ENCODE data around the gene BACH1. TPM values are rescaled to one million over a fixed set of nuclear protein-coding genes. Genes with fewer than 3 reads are reported as not detected.
A peak's percentile ranks its signal among the peaks of the same experiment; 100 is the strongest.

Gene BACH1
- total and polyA plus RNA-seq, 7 donors = 9.8 to 115 (median 48.3) TPM

DNA sequence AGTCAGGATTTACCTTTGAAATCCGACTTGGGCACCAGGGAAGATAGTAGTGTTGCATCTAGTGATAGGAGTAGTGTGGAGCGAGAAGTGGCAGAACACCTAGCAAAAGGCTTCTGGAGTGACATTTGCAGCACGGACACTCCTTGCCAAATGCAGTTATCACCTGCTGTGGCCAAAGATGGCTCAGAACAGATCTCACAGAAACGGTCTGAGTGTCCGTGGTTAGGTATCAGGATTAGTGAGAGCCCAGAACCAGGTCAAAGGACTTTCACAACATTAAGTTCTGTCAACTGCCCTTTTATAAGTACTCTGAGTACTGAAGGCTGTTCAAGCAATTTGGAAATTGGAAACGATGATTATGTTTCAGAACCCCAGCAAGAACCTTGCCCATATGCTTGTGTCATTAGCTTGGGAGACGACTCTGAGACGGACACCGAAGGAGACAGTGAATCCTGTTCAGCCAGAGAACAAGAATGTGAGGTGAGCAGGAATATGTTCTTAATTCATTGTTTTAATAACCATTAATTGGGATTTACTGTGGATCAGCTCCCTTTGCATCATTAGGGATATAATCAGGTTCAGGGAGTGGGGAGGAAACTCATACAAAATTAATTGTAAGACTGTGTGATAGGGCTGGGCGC, 28.3 kb downstream of the BACH1 start:
- intact Hi-C loops (cut with DNase I) = no loop called here
- ATAC-seq (peak; percentile 91 to 96 (median 95)), DNase-seq (peak; percentile 27 to 66)
- peak overlapping the region; percentile 78 for H3K27ac ChIP-seq
- peaks cover 0 to 68% of the 10 kb centered on the region in 2 donors for H3K36me3 ChIP-seq (ENCODE audit: insufficient read depth in 1 of 2, low read depth in 1 of 2)
- H3K27me3 ChIP-seq (ENCODE audit: insufficient read depth in 3 of 3, low read length in 2 of 3) = no peaks in the 10 kb centered on the region
- H3K4me1 ChIP-seq = peaks cover 48% of the 10 kb centered on the region
- peak overlapping the region; percentile 54 for H3K4me3 ChIP-seq
- H3K9me3 ChIP-seq = no peaks in the 10 kb centered on the region
- TF ChIP-seq, protein P1, sequence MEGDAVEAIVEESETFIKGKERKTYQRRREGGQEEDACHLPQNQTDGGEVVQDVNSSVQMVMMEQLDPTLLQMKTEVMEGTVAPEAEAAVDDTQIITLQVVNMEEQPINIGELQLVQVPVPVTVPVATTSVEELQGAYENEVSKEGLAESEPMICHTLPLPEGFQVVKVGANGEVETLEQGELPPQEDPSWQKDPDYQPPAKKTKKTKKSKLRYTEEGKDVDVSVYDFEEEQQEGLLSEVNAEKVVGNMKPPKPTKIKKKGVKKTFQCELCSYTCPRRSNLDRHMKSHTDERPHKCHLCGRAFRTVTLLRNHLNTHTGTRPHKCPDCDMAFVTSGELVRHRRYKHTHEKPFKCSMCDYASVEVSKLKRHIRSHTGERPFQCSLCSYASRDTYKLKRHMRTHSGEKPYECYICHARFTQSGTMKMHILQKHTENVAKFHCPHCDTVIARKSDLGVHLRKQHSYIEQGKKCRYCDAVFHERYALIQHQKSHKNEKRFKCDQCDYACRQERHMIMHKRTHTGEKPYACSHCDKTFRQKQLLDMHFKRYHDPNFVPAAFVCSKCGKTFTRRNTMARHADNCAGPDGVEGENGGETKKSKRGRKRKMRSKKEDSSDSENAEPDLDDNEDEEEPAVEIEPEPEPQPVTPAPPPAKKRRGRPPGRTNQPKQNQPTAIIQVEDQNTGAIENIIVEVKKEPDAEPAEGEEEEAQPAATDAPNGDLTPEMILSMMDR (IDR thresholded peaks at IDR 0.05) = no peak
- WGBS, 3 donors = 37 to 61% (median 43%) methylated on average over 10 of the region's 10 CpGs

DNA sequence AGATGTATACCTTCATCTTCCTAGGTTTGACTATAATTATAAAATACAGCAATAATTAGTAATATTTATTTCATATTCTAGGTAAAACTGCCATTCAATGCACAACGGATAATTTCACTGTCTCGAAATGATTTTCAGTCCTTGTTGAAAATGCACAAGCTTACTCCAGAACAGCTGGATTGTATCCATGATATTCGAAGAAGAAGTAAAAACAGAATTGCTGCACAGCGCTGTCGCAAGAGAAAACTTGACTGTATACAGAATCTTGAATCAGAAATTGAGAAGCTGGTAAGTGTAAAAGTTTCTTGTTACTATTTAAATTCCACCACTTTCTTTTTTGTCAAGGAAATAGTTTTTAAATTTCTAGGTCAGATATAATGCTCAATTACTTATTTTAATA, 30.7 kb downstream of the BACH1 start:
- 88 to 96% (median 92%) methylated on average over 5 of the region's 5 CpGs for WGBS, 3 donors
- TF ChIP-seq, protein P1 (IDR thresholded peaks at IDR 0.05) = no peak
- DNase-seq (no peak), ATAC-seq (no peak)
- Histone ChIP-seq H3K36me3 (ENCODE audit: insufficient read depth in 1 of 2, low read depth in 1 of 2) (peaks cover 0 to 54% of the 10 kb centered on the region in 2 donors), H3K27ac (peak overlapping the region; percentile 3), H3K4me3 (peak overlapping the region; percentile 54), H3K4me1 (peaks cover 65% of the 10 kb centered on the region), H3K9me3 (no peaks in the 10 kb centered on the region), H3K27me3 (ENCODE audit: insufficient read depth in 3 of 3, low read length in 2 of 3) (no peaks in the 10 kb centered on the region)
- intact Hi-C loops (cut with DNase I) = no loop called here

DNA sequence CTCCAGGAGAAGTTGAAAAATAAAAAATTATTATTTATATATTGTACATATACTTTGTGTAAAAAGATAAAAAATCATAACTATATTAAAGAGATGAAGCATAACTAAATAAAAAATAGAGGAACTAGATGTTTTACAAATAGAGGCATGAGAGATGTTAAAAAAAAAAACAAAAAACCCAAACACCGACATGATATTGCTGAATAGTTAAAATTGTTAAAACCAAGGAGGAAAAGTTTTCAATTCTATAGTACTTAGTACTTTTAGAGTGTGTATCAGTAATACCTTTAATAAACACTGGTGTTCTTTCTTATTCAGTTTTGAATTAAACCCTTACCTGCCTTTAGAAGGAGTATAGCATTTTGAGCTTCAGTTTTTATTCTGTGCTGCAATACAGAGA, 32.1 kb downstream of the BACH1 start:
- Histone ChIP-seq H3K36me3 (ENCODE audit: insufficient read depth in 1 of 2, low read depth in 1 of 2) (peaks cover 0 to 56% of the 10 kb centered on the region in 2 donors), H3K27ac (peak overlapping the region; percentile 79), H3K27me3 (ENCODE audit: insufficient read depth in 3 of 3, low read length in 2 of 3) (no peaks in the 10 kb centered on the region), H3K4me1 (peaks cover 63% of the 10 kb centered on the region), H3K9me3 (no peaks in the 10 kb centered on the region), H3K4me3 (peak overlapping the region; percentile 54)
- intact Hi-C loops (cut with DNase I) = no loop called here
- DNase-seq (no peak), ATAC-seq (no peak)
- TF ChIP-seq, protein P1 (IDR thresholded peaks at IDR 0.05) = no peak
- 82 to 89% (median 86%) methylated on average over 1 of the region's 1 CpG for WGBS, 3 donors

DNA sequence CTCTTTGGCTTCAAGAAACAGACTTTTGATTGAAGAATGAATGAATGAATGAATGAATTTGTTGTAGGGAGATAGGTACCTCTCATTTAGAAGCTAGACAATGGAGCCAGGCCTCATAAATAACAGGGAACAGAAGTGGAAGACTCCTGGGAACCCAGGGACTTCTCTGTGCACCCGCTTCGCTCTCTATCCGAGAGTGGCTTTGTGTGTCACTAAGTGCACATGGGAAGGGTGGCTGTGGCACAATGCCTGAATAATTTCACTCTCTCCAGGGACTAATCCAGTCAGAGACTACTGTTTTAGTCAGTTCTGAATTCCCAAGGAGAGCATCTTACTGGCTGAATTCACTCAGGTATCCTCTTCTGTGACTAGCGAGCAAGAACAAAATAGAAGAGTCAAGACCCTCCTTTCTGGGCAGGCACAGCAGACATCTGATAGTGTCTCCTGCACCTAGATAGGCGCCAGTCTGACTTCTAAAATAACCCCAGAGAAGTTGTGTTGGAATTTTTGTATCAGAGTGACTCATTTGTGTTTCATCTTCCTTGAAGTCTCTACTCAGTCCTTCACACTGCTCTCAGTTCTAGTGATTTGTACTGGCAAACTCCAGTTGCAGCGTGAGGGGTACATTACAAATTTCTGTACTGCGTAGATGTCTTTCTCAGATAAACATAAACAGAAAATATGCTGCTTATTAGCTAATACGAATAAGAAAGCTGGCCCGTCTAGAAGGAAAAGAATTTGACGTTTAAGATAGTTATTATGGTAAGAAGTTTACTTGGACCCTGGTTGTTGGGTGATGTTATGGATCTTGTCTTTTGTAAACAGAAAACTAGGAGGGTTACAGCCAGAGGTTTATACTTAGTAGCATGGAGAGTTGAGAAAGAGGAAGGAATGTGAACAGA, 34.0 kb downstream of the BACH1 start:
- intact Hi-C loops (cut with DNase I) = no loop called here
- no peaks in the 10 kb centered on the region for H3K9me3 ChIP-seq
- peak overlapping the region; percentile 54 for H3K4me3 ChIP-seq
- peak overlapping the region; percentile 79 for H3K27ac ChIP-seq
- H3K27me3 ChIP-seq (ENCODE audit: insufficient read depth in 3 of 3, low read length in 2 of 3) = no peaks in the 10 kb centered on the region
- no peak for DNase-seq
- peak; percentile 82 to 93 (median 86) for ATAC-seq
- H3K4me1 ChIP-seq = peaks cover 65% of the 10 kb centered on the region
- TF ChIP-seq, protein P1 (IDR thresholded peaks at IDR 0.05) = no peak
- peaks cover 0 to 49% of the 10 kb centered on the region in 2 donors for H3K36me3 ChIP-seq (ENCODE audit: insufficient read depth in 1 of 2, low read depth in 1 of 2)
- 47 to 74% (median 50%) methylated on average over 10 of the region's 10 CpGs for WGBS, 3 donors
